Mesenchymal stem cell (in vitro differentiated cells and primary cell): Measurements from ENCODE around the gene AK5.
A peak's percentile ranks its signal among the peaks of the same experiment; 100 is the strongest.

Source experiments
- DNase-seq: peaks from one replicate; pipeline ENCODE4 v3.0.0-alpha.2; 2013
- H2AFZ ChIP-seq: one replicate; pipeline ENCODE4 v1.6.1; 2013; ENCODE audit warnings: low read depth, mild to moderate bottlenecking, control low read depth, inconsistent platforms, low read length, moderate library complexity
- H2AK5ac ChIP-seq: 2 replicates; pipeline ENCODE4 v1.6.1; 2013; ENCODE audit warnings: low read length, moderate library complexity, mild to moderate bottlenecking, inconsistent platforms; ENCODE audit not compliant: severe bottlenecking
- H2BK120ac ChIP-seq: one replicate; pipeline ENCODE4 v1.6.1; 2013; ENCODE audit warnings: low read depth, mild to moderate bottlenecking, inconsistent platforms, low read length, moderate library complexity
- H2BK12ac ChIP-seq, 2 experiments: one replicate each; pipeline ENCODE4 v1.6.1; 2013; ENCODE audit warnings: inconsistent platforms in 2 of 2, low read length in 2 of 2, mild to moderate bottlenecking in 2 of 2, moderate library complexity in 2 of 2, control low read depth in 1 of 2
- H2BK15ac ChIP-seq: one replicate; pipeline ENCODE4 v1.6.1; 2013; ENCODE audit warnings: mild to moderate bottlenecking, low read depth, inconsistent platforms; ENCODE audit not compliant: poor library complexity, severe bottlenecking
- H2BK5ac ChIP-seq: 2 replicates; pipeline ENCODE4 v1.6.1; 2013; ENCODE audit warnings: low read depth, mild to moderate bottlenecking, low read length, control low read depth, inconsistent platforms; ENCODE audit not compliant: poor library complexity, severe bottlenecking
- H3K14ac ChIP-seq, 2 experiments: one replicate each; pipeline ENCODE4 v1.6.1; 2013; ENCODE audit warnings: inconsistent platforms in 2 of 2, low read length in 2 of 2, control low read depth in 1 of 2, mild to moderate bottlenecking in 1 of 2, moderate library complexity in 1 of 2
- H3K18ac ChIP-seq, 2 experiments: one replicate each; pipeline ENCODE4 v1.6.1; 2013; ENCODE audit warnings: inconsistent platforms in 2 of 2, low read length in 2 of 2, control low read depth in 1 of 2, low read depth in 1 of 2, mild to moderate bottlenecking in 1 of 2
- H3K23ac ChIP-seq, 2 experiments: one replicate each; pipeline ENCODE4 v1.6.1; 2013; ENCODE audit warnings: inconsistent platforms in 2 of 2, low read length in 2 of 2, mild to moderate bottlenecking in 2 of 2, moderate library complexity in 2 of 2, control low read depth in 1 of 2
- H3K27ac ChIP-seq: 2 replicates; pipeline ENCODE4 v1.5.1; 2013; ENCODE audit warnings: mild to moderate bottlenecking, moderate library complexity, low read length, control low read depth, inconsistent platforms; ENCODE audit not compliant: poor library complexity, severe bottlenecking
- H3K27me3 ChIP-seq, 2 experiments: 2 replicates each; pipeline versions ENCODE4 v1.6.1 to v1.7.0; 2013; ENCODE audit warnings: low read length in 2 of 2, mild to moderate bottlenecking in 2 of 2, moderate library complexity in 2 of 2, control low read depth in 1 of 2, inconsistent platforms in 1 of 2; ENCODE audit not compliant: control insufficient read depth in 1 of 2, insufficient read depth in 1 of 2
- H3K36me3 ChIP-seq, 2 experiments: 2 replicates each; pipeline versions ENCODE4 v1.6.1 to v1.7.0; 2013; ENCODE audit warnings: low read length in 2 of 2, control low read depth in 1 of 2, inconsistent platforms in 1 of 2, low read depth in 1 of 2, mild to moderate bottlenecking in 1 of 2; ENCODE audit not compliant: insufficient read depth in 2 of 2, control insufficient read depth in 1 of 2
- H3K4ac ChIP-seq, 2 experiments: one replicate each; pipeline ENCODE4 v1.6.1; 2013; ENCODE audit warnings: inconsistent platforms in 2 of 2, low read length in 2 of 2, mild to moderate bottlenecking in 2 of 2, moderate library complexity in 2 of 2, control low read depth in 1 of 2, low read depth in 1 of 2
- H3K4me1 ChIP-seq: 2 replicates; pipeline ENCODE4 v1.6.1; 2013; ENCODE audit warnings: low read depth, low read length, control low read depth; ENCODE audit not compliant: control insufficient read depth, insufficient read depth
- H3K4me2 ChIP-seq: 2 replicates; pipeline ENCODE4 v1.6.1; 2013; ENCODE audit warnings: low read length, mild to moderate bottlenecking, inconsistent platforms; ENCODE audit not compliant: poor library complexity, severe bottlenecking
- H3K4me3 ChIP-seq, 2 experiments: 2 replicates each; pipeline versions ENCODE4 v1.5.1 to v1.7.0; 2013; ENCODE audit warnings: low read length in 2 of 2, mild to moderate bottlenecking in 2 of 2, control low read depth in 1 of 2, low read depth in 1 of 2; ENCODE audit not compliant: insufficient read depth in 1 of 2
- H3K79me1 ChIP-seq: replicated peaks from 2 replicates; pipeline ENCODE4 v1.6.1; 2013; ENCODE audit warnings: mild to moderate bottlenecking, control low read depth, low read length, inconsistent platforms; ENCODE audit not compliant: poor library complexity, severe bottlenecking
- H3K9ac ChIP-seq: 2 replicates; pipeline ENCODE4 v1.7.0; 2013; ENCODE audit warnings: mild to moderate bottlenecking, low read length, moderate library complexity
- H3K9me3 ChIP-seq: 2 replicates; pipeline ENCODE4 v1.7.0; 2013; ENCODE audit warnings: mild to moderate bottlenecking, low read length; ENCODE audit not compliant: control insufficient read depth
- H4K8ac ChIP-seq: one replicate; pipeline ENCODE4 v1.6.1; 2013; ENCODE audit warnings: inconsistent platforms, mild to moderate bottlenecking, low read length, moderate library complexity
- H4K91ac ChIP-seq: one replicate; pipeline ENCODE4 v1.6.1; 2013; ENCODE audit warnings: mild to moderate bottlenecking, low read length, inconsistent platforms
- WGBS: methylation state at CpG from one replicate; pipeline ENCODE4 v1.1.7; 2013; ENCODE audit warnings: mixed read lengths; 5-methylcytosine and 5-hydroxymethylcytosine counted together

AK5 gene

DNA sequence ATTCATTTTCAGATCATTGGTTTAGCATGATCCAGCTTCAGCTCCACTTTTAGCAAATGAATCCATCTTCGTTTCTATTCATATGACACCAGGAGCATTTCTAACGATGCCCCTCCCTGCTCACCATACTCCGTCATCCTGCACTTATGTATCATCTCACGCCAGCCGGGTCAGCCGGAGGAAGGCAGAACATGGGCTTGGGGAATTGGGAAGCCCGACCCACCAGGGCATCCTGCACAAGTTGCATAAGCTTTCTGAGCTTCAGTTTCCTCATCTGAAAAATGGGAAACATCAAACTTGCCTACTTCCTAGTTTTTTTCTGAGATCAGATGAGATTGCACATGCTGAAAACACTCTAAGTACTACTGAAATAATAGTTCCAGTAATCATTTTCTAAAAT, 194.7 kb downstream of the AK5 start:
- Histone ChIP-seq H3K36me3 (peaks cover 0 to 2% of the 10 kb centered on the region in 2 experiments), H3K79me1 (peaks cover 11% of the 10 kb centered on the region), H2AK5ac (no peak overlapping the region), H4K8ac (peak overlapping the region; percentile 31), H3K23ac (no peak overlapping the region), H3K4me3 (no peak overlapping the region), H2BK120ac (no peak overlapping the region), H3K27me3 (no peaks in the 10 kb centered on the region), H2BK15ac (no peak overlapping the region), H2AFZ (no peak overlapping the region), H3K9me3 (no peaks in the 10 kb centered on the region), H3K9ac (no peak overlapping the region), H3K4me2 (no peak overlapping the region), H3K4ac (no peak overlapping the region), H2BK12ac (peak overlapping the region in 1 of 2 experiments; percentile 57), H3K18ac (no peak overlapping the region), H3K27ac (no peak overlapping the region), H4K91ac (peak overlapping the region; percentile 40), H3K14ac (no peak overlapping the region), H2BK5ac (no peak overlapping the region), H3K4me1 (peaks cover 5% of the 10 kb centered on the region)
- no peak for DNase-seq
- 93% methylated on average over 7 of the region's 7 CpGs for WGBS

DNA sequence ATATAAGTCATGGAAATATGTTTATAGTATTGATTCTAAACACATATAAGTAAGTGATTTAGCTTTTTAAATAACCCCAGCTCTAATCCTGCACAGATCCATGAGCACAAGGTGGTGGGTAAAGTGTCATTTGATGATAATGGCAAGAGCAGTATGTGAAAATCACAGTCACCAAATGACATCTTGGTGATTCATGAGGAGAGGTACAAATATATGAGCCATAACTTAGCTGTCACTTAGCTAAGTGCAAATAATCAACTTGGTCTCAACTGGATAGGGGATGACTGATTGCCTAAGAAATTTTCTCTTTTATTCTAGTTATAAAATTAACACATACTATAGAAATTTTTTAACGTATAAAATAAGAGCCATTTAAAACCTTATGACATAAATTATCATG, 202.5 kb downstream of the AK5 start:
- Histone ChIP-seq H4K8ac (no peak overlapping the region), H3K4ac (no peak overlapping the region), H3K4me3 (no peak overlapping the region), H3K36me3 (peaks cover 0 to 2% of the 10 kb centered on the region in 2 experiments), H3K18ac (no peak overlapping the region), H2AFZ (no peak overlapping the region), H2BK5ac (no peak overlapping the region), H3K9me3 (no peaks in the 10 kb centered on the region), H2AK5ac (no peak overlapping the region), H3K79me1 (peaks cover 5% of the 10 kb centered on the region), H3K27ac (no peak overlapping the region), H2BK120ac (no peak overlapping the region), H3K23ac (no peak overlapping the region), H3K9ac (no peak overlapping the region), H3K27me3 (no peaks in the 10 kb centered on the region), H2BK12ac (no peak overlapping the region), H3K4me2 (no peak overlapping the region), H4K91ac (no peak overlapping the region), H3K4me1 (peaks cover 6% of the 10 kb centered on the region), H2BK15ac (no peak overlapping the region), H3K14ac (no peak overlapping the region)
- DNase-seq: no peak
- no CpG with 5 or more reads among the region's 1 CpG for WGBS

DNA sequence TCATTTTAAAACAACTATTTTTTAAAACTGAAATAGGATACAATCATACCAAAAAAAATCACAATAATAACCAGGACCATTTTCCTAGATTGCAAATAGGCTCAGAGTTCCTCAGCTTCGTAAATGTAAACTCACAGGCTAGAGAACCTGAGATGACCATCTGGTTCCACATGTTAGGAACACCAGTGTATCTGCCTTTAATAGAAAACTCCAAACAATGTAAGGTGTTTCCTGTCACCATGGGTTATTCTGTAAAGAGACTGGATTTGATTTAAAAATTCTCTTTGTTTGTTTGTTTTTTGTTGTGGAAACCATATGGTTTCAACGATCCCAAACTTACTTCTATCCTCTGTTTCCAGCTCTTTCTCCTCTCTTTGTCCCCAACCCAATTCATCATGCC, 203.1 kb downstream of the AK5 start:
- Histone ChIP-seq H3K36me3 (peaks cover 0 to 2% of the 10 kb centered on the region in 2 experiments), H2BK5ac (no peak overlapping the region), H3K27ac (no peak overlapping the region), H2BK12ac (no peak overlapping the region), H3K9ac (no peak overlapping the region), H2BK120ac (no peak overlapping the region), H3K79me1 (peaks cover 5% of the 10 kb centered on the region), H2AFZ (no peak overlapping the region), H3K27me3 (no peaks in the 10 kb centered on the region), H3K14ac (no peak overlapping the region), H3K4ac (no peak overlapping the region), H3K23ac (no peak overlapping the region), H4K8ac (no peak overlapping the region), H3K4me1 (peaks cover 6% of the 10 kb centered on the region), H3K18ac (no peak overlapping the region), H2BK15ac (no peak overlapping the region), H2AK5ac (no peak overlapping the region), H3K9me3 (no peaks in the 10 kb centered on the region), H4K91ac (no peak overlapping the region), H3K4me3 (no peak overlapping the region), H3K4me2 (no peak overlapping the region)
- 68% methylated on average over 2 of the region's 2 CpGs for WGBS
- no peak for DNase-seq

GRCh38 chr1:77487631-77488030, 205.8 kb downstream of the AK5 start:
- Histone ChIP-seq H3K18ac (no peak overlapping the region), H3K27me3 (no peaks in the 10 kb centered on the region), H2BK15ac (no peak overlapping the region), H3K23ac (no peak overlapping the region), H3K14ac (no peak overlapping the region), H3K4ac (no peak overlapping the region), H3K4me2 (no peak overlapping the region), H3K9ac (no peak overlapping the region), H3K4me3 (no peak overlapping the region), H4K8ac (peak overlapping the region; percentile 30), H3K27ac (no peak overlapping the region), H2BK120ac (no peak overlapping the region), H3K36me3 (no peaks in the 10 kb centered on the region), H2AK5ac (peak overlapping the region; percentile 90), H2AFZ (no peak overlapping the region), H4K91ac (no peak overlapping the region), H2BK12ac (no peak overlapping the region), H3K4me1 (peaks cover 7% of the 10 kb centered on the region), H3K79me1 (peaks cover 2% of the 10 kb centered on the region), H3K9me3 (no peaks in the 10 kb centered on the region), H2BK5ac (no peak overlapping the region)
- DNase-seq: no peak
- 88% methylated on average over 1 of the region's 1 CpG for WGBS
